GM12891 (cell line): Measurements from ENCODE around the gene NHSL1.

Source experiments
- POLR2A ChIP-seq: IDR thresholded peaks from 2 replicates; pipeline ENCODE4 v1.6.1; 2011; ENCODE audit warnings: low read depth, low read length, control low read depth
- POLR2AphosphoS5 ChIP-seq: IDR thresholded peaks from 2 replicates; pipeline ENCODE4 v1.6.1; 2011; ENCODE audit warnings: low read depth, low read length, control low read depth
- POU2F2 ChIP-seq: IDR thresholded peaks from 2 replicates; pipeline ENCODE4 v1.6.1; 2011; ENCODE audit warnings: low read depth, mild to moderate bottlenecking, control low read depth, low read length, moderate library complexity
- SPI1 ChIP-seq: IDR thresholded peaks from 2 replicates; pipeline ENCODE4 v1.6.1; 2011; ENCODE audit warnings: low read depth, low read length, control low read depth
- TAF1 ChIP-seq: IDR thresholded peaks from 2 replicates; pipeline ENCODE4 v1.6.1; 2011; ENCODE audit warnings: low read depth, low read length, control low read depth

GRCh38 chr6:138424004-138424904 lies 75.0 kb downstream of the NHSL1 start:
- no peak for TF ChIP-seq POLR2AphosphoS5
- TF ChIP-seq POLR2A = no peak
- TF ChIP-seq TAF1 = no peak
- TF ChIP-seq SPI1 = no peak
- TF ChIP-seq POU2F2 = no peak
